ENCODE data around the gene UPF2. TPM values are rescaled to one million over a fixed set of nuclear protein-coding genes. Genes with fewer than 3 reads are reported as not detected.
A peak's percentile ranks its signal among the peaks of the same experiment; 100 is the strongest.

UPF2 gene, protein sequence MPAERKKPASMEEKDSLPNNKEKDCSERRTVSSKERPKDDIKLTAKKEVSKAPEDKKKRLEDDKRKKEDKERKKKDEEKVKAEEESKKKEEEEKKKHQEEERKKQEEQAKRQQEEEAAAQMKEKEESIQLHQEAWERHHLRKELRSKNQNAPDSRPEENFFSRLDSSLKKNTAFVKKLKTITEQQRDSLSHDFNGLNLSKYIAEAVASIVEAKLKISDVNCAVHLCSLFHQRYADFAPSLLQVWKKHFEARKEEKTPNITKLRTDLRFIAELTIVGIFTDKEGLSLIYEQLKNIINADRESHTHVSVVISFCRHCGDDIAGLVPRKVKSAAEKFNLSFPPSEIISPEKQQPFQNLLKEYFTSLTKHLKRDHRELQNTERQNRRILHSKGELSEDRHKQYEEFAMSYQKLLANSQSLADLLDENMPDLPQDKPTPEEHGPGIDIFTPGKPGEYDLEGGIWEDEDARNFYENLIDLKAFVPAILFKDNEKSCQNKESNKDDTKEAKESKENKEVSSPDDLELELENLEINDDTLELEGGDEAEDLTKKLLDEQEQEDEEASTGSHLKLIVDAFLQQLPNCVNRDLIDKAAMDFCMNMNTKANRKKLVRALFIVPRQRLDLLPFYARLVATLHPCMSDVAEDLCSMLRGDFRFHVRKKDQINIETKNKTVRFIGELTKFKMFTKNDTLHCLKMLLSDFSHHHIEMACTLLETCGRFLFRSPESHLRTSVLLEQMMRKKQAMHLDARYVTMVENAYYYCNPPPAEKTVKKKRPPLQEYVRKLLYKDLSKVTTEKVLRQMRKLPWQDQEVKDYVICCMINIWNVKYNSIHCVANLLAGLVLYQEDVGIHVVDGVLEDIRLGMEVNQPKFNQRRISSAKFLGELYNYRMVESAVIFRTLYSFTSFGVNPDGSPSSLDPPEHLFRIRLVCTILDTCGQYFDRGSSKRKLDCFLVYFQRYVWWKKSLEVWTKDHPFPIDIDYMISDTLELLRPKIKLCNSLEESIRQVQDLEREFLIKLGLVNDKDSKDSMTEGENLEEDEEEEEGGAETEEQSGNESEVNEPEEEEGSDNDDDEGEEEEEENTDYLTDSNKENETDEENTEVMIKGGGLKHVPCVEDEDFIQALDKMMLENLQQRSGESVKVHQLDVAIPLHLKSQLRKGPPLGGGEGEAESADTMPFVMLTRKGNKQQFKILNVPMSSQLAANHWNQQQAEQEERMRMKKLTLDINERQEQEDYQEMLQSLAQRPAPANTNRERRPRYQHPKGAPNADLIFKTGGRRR
- total RNA-seq: 10 to 100 TPM; 22.8 to 36.3 (median 26.6) TPM

DNA sequence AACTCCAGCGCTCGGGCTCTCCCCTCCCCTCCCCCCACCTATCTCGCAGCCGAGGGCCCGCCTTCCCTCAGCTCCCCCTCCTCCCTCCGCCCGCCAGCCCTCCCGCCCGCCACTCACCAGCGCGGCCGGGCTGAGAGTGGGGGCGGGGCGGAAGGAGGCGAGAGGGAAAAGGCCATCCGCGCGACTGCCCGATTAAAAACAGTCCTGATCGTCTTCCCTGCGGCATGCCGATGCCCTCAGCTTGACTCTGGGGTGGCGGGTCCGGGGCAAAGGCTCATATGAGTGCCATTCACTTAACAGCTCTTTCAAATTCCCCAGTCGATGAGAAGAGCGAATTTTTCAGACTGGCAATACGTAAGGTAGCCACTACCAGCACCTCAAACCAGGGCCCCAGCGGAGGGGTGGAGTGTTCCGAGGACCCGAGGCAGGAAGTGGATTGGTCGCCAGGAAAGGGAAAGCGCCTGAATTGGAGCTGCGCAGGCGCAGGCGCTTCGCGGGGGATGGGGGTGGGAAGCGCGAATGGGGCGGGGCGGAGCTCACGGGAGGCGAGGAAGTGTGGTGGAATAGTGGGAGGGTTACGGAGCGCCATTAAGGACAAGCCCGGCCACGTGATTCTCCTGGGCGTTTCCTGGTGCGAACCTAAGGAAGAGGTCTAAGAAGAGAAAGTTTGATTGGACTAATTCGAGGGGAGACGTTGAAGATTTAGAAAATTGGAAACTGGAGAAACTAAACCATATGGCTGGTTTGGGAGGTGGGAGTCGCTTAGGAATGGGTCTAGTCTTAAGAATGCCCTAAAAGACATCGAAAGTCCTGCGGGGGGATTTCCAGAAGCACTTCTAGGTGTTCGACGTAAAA is at the start of gene UPF2:
Gene UPF2 (minus strand): TSS at position 13 of the 855 bp plus-strand sequence. CDS start 7,386 bp downstream, outside the sequence.
- peaks cover 7 to 13% of the 10 kb centered on the region in 2 donors for H3K4me1 ChIP-seq
- H3K36me3 ChIP-seq: no peaks in the 10 kb centered on the region
- 4 to 7% methylated on average over 33 to 42 of the region's 56 CpGs for WGBS, 2 donors
- H3K4me3 ChIP-seq (replicated peaks in 1 of 3): peak within 1 kb of the TSS; percentile 81 to 93 (median 84)
- DNase-seq: peak; percentile 96 to 97
- no peaks in the 10 kb centered on the region for H3K9me3 ChIP-seq
- H3K27ac ChIP-seq: peak within 1 kb of the TSS; percentile 93 to 97 (median 94)
- intact Hi-C loops (cut with DNase I): no loop called here
- H3K27me3 ChIP-seq: no peaks in the 10 kb centered on the region
- TF ChIP-seq POLR2A (IDR thresholded peaks at IDR 0.05) (no peak), CTCF (IDR thresholded peaks at IDR 0.05) (no peak)

- Histone ChIP-seq H3K27ac (no peak overlapping the region), H3K36me3 (peaks cover 13 to 18% of the 10 kb centered on the region in 2 donors), H3K4me3 (replicated peaks in 1 of 3) (no peak overlapping the region), H3K27me3 (no peaks in the 10 kb centered on the region), H3K9me3 (no peaks in the 10 kb centered on the region), H3K4me1 (no peaks in the 10 kb centered on the region)
- DNase-seq: no peak
- 89 to 97% methylated on average over 4 of the region's 4 CpGs for WGBS, 2 donors
- TF ChIP-seq CTCF (IDR thresholded peaks at IDR 0.05): no peak
- TF ChIP-seq POLR2A (IDR thresholded peaks at IDR 0.05): no peak
- intact Hi-C loops (cut with DNase I): no loop called here
These were observed 48.8 kb upstream of the UPF2 start for GRCh38 chr10:12091421-12091820.

DNA sequence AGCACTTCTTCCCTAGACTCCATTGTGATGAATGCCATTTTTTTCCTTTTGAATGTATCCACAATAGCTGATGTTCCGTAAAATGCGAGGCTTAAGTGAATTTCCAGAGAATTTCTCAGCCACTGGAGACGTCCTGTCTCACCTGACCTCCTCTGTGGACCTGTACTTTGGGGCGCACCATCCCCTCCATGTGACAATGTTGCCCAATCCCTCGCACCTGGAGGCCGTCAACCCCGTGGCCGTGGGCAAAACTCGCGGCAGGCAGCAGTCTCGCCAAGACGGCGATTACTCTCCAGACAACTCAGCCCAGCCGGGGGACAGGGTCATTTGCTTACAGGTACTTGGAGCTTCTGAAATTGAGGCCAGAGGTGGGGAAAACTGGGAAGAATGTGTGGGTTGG is 46.3 kb upstream of the UPF2 start:
- 93 to 97% methylated on average over 14 of the region's 14 CpGs for WGBS, 2 donors
- no peak for DNase-seq
- intact Hi-C loops (cut with DNase I): no loop called here
- H3K4me3 ChIP-seq (replicated peaks in 1 of 3): no peak overlapping the region
- TF ChIP-seq POLR2A (IDR thresholded peaks at IDR 0.05) (no peak), CTCF (IDR thresholded peaks at IDR 0.05) (no peak)
- H3K27ac ChIP-seq: no peak overlapping the region
- peaks cover 18 to 30% of the 10 kb centered on the region in 2 donors for H3K36me3 ChIP-seq
- no peaks in the 10 kb centered on the region for H3K9me3 ChIP-seq
- no peaks in the 10 kb centered on the region for H3K27me3 ChIP-seq
- no peaks in the 10 kb centered on the region for H3K4me1 ChIP-seq

DNA sequence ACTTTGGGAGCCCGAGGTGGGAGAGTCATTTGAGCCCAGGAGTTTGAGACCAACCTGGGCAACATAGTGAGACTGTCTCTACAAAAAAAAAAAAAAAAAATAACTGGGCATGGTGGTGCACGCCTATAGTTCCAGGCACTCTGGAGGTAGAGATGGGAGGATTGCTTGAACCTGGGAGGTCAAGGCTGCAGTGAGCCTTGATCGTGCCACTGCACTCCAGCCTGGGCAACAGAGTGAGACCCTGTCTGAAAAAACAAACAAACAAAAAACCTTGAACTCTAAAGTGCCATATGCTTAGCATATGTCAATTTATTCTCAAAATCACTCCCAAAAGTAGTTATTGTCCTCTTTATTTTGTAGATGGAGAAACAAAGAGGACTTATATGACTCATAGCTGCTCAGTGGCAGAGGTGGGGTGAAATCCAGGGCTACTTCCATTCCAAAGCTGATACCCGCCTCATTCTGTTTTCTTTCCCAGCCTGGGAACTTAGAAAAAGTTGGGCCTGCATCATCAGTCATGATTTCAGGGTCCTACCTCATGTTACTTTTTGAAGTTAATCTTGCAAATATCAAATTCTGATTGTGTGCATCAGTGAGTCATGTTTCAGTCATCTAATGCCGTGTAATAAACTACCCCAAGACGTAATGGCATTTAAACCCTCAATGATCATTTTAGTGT is 39.4 kb upstream of the UPF2 start:
- Histone ChIP-seq H3K27me3 (no peaks in the 10 kb centered on the region), H3K27ac (no peak overlapping the region), H3K9me3 (no peaks in the 10 kb centered on the region), H3K36me3 (peaks cover 7 to 18% of the 10 kb centered on the region in 2 donors), H3K4me3 (replicated peaks in 1 of 3) (no peak overlapping the region), H3K4me1 (no peaks in the 10 kb centered on the region)
- intact Hi-C loops (cut with DNase I): no loop called here
- TF ChIP-seq CTCF (IDR thresholded peaks at IDR 0.05) (no peak), POLR2A (IDR thresholded peaks at IDR 0.05) (no peak)
- 90 to 95% methylated on average over 6 of the region's 6 CpGs for WGBS, 2 donors
- no peak for DNase-seq

All from thyroid gland (tissue), 4 donors.